HCT116 (cell line): ENCODE data around the gene TMPRSS9. TPM values are rescaled to one million over a fixed set of nuclear protein-coding genes. Genes with fewer than 3 reads are reported as not detected.

Experiments used
- ATAC-seq: fragments of 200-7000 bp; cut with Tn5 transposase; 2 replicates; pipeline ENCODE4 v1.9.1; 2020; ENCODE audit warnings: mild to moderate bottlenecking, moderate library complexity
- BruUV-seq: library from RNA; stranded (reverse); fragments of 400-500 nt; replicated peaks from 2 replicates; lab custom pipeline; 2021; lab: Mats Ljungman, UMichigan
- CTCF ChIA-PET: fragments of 300-600 bp; sonication (Branson Sonifier 250); formaldehyde crosslinking; loops from one replicate; lab custom pipeline; 2021; ENCODE audit warnings: antibody characterized with exemption; lab: Charles Lee
- POLR2A ChIA-PET: fragments of 300-600, 350-600 bp; sonication (Branson Sonifier 250); formaldehyde crosslinking; loops from one replicate; lab custom pipeline; 2021; ENCODE audit warnings: antibody characterized with exemption; lab: Charles Lee
- RAD21 ChIA-PET, 2 experiments: fragments of 300-600 bp; sonication (Branson Sonifier 250); formaldehyde crosslinking; loops; one replicate each; lab custom pipeline; 2023; ENCODE audit warnings: low total read pairs in 2 of 2; ENCODE audit not compliant: uncharacterized antibody in 2 of 2, unreplicated experiment in 2 of 2, low non-redundant PET in 1 of 2; lab: Charles Lee
- DNase-seq: peaks from one replicate; pipeline ENCODE4 v3.0.0-alpha.2; 2010; ENCODE audit warnings: low read depth, low spot score
- H2AFZ ChIP-seq: fragments of 200-600 bp; shearing (Covaris generic), sonication (generic); 2 replicates; pipeline ENCODE4 v1.6.1; 2017; ENCODE audit warnings: low read depth, mixed run types, mixed read lengths, antibody characterized with exemption, low read length; ENCODE audit not compliant: poor library complexity, severe bottlenecking
- H3K27ac ChIP-seq: 2 replicates; pipeline ENCODE4 v1.5.1; 2012; ENCODE audit warnings: low read depth, low read length
- H3K27me3 ChIP-seq: fragments of 200-600 bp; sonication (generic); 2 replicates; pipeline ENCODE4 v1.6.1; 2016; ENCODE audit warnings: mixed run types, low read length, mixed read lengths; ENCODE audit not compliant: insufficient read depth
- H3K36me3 ChIP-seq, 2 experiments: fragments of 200-500 bp in 1 of 2; fragments of 200-600 bp in 1 of 2; sonication (Bioruptor generic) in 1 of 2; sonication (generic) in 1 of 2; 2 replicates each; pipeline versions ENCODE4 v1.5.1 to v1.6.1; 2014 to 2016; ENCODE audit warnings: low read length in 2 of 2, inconsistent platforms in 1 of 2, mixed read lengths in 1 of 2, mixed run types in 1 of 2; ENCODE audit not compliant: insufficient read depth in 2 of 2, control insufficient read depth in 1 of 2
- H3K4me1 ChIP-seq, 2 experiments: fragments of 200-600 bp in 1 of 2; sonication (generic) in 1 of 2; 2 replicates each; pipeline versions ENCODE4 v1.5.1 to v1.6.1; 2012 to 2017; ENCODE audit warnings: low read length in 2 of 2, inconsistent platforms in 1 of 2, mild to moderate bottlenecking in 1 of 2, mixed read lengths in 1 of 2, mixed run types in 1 of 2, moderate library complexity in 1 of 2; ENCODE audit not compliant: insufficient read depth in 2 of 2, control insufficient read depth in 1 of 2
- H3K4me2 ChIP-seq: fragments of 200-600 bp; sonication (generic); 2 replicates; pipeline ENCODE4 v1.6.1; 2017; ENCODE audit warnings: mixed run types, low read length, mixed read lengths
- H3K4me3 ChIP-seq, 2 experiments: fragments of 200-600 bp in 1 of 2; sonication (generic) in 1 of 2; replicated peaks in 1 of 2; 2 replicates each; pipeline ENCODE4 v1.5.1; 2011 to 2016; ENCODE audit warnings: low read length in 2 of 2, control low read depth in 1 of 2, low read depth in 1 of 2, mild to moderate bottlenecking in 1 of 2, mixed read lengths in 1 of 2, mixed run types in 1 of 2
- H3K79me2 ChIP-seq: fragments of 200-600 bp; sonication (generic); 2 replicates; pipeline ENCODE4 v1.6.1; 2017; ENCODE audit warnings: mild to moderate bottlenecking, mixed run types, low read length, moderate library complexity, mixed read lengths; ENCODE audit not compliant: insufficient read depth
- H3K9ac ChIP-seq: fragments of 200-600 bp; sonication (generic); 2 replicates; pipeline ENCODE4 v1.6.1; 2016; ENCODE audit warnings: low read length, mixed read lengths
- H3K9me2 ChIP-seq: fragments of 200-600 bp; sonication (generic), shearing (Covaris generic); 2 replicates; pipeline ENCODE4 v1.6.1; 2017; ENCODE audit warnings: mixed run types, mild to moderate bottlenecking, moderate library complexity; ENCODE audit not compliant: insufficient read depth
- H3K9me3 ChIP-seq, 2 experiments: fragments of 200-500 bp in 1 of 2; fragments of 200-600 bp in 1 of 2; sonication (Bioruptor generic) in 1 of 2; sonication (generic) in 1 of 2; 2 replicates each; pipeline ENCODE4 v1.6.1; 2014 to 2017; ENCODE audit warnings: low read length in 2 of 2, mixed read lengths in 2 of 2, inconsistent platforms in 1 of 2, low read depth in 1 of 2, mild to moderate bottlenecking in 1 of 2, mixed run types in 1 of 2, moderate library complexity in 1 of 2; ENCODE audit not compliant: control insufficient read depth in 1 of 2, insufficient read depth in 1 of 2
- H4K20me1 ChIP-seq: fragments of 200-600 bp; sonication (generic), shearing (Covaris generic); 2 replicates; pipeline ENCODE4 v1.6.1; 2017; ENCODE audit warnings: mixed run types, mild to moderate bottlenecking, moderate library complexity; ENCODE audit not compliant: insufficient read depth
- CBX3 ChIP-seq: IDR thresholded peaks from 2 replicates; pipeline ENCODE4 v1.6.1; 2012; ENCODE audit warnings: low read depth
- ELF1 ChIP-seq: IDR thresholded peaks from 2 replicates; pipeline ENCODE4 v1.6.1; 2012; ENCODE audit warnings: low read depth, borderline replicate concordance
- EZH2 ChIP-seq: fragments of 200-600 bp; sonication (generic); IDR thresholded peaks from 2 replicates; pipeline ENCODE4 v1.6.1; 2017; ENCODE audit warnings: antibody characterized with exemption, mixed run types
- EZH2phosphoT487 ChIP-seq: fragments of 200-600 bp; IDR thresholded peaks from 2 replicates; pipeline ENCODE4 v1.6.1; 2018; ENCODE audit warnings: antibody characterized with exemption, borderline replicate concordance
- FOSL1 ChIP-seq: IDR thresholded peaks from 2 replicates; pipeline ENCODE4 v1.6.1; 2012; ENCODE audit warnings: low read depth
- JUND ChIP-seq: IDR thresholded peaks from 2 replicates; pipeline ENCODE4 v1.6.1; 2012
- POLR2A ChIP-seq: IDR thresholded peaks from 2 replicates; pipeline ENCODE4 v1.7.0; 2011; ENCODE audit warnings: borderline replicate concordance; ENCODE audit not compliant: insufficient read depth, insufficient read length; ENCODE audit errors: extremely low read depth
- POLR2AphosphoS5 ChIP-seq: IDR thresholded peaks from 2 replicates; pipeline ENCODE4 v1.6.1; 2011; ENCODE audit warnings: mild to moderate bottlenecking, low read depth, low read length, moderate library complexity
- RAD21 ChIP-seq: IDR thresholded peaks from 2 replicates; pipeline ENCODE4 v1.6.1; 2012; ENCODE audit warnings: low read depth, mild to moderate bottlenecking
- SIN3A ChIP-seq: IDR thresholded peaks from 2 replicates; pipeline ENCODE4 v1.6.1; 2012; ENCODE audit warnings: low read depth
- SP1 ChIP-seq: IDR thresholded peaks from 2 replicates; pipeline ENCODE4 v1.6.1; 2012; ENCODE audit warnings: low read depth
- SRF ChIP-seq: IDR thresholded peaks from 2 replicates; pipeline ENCODE4 v1.6.1; 2012; ENCODE audit warnings: low read depth
- TCF7L2 ChIP-seq: IDR thresholded peaks from 2 replicates; pipeline ENCODE4 v1.7.0; 2011; ENCODE audit warnings: borderline replicate concordance, inconsistent platforms; ENCODE audit not compliant: insufficient read depth, insufficient read length; ENCODE audit errors: extremely low read depth
- ZNF274 ChIP-seq: fragments of 200-500 bp; sonication (Bioruptor generic); IDR thresholded peaks from 2 replicates; pipeline ENCODE4 v1.6.1; 2014; ENCODE audit warnings: mild to moderate bottlenecking, low read depth, low read length, inconsistent platforms
- intact Hi-C: fragments of 100-400 bp; cut with micrococcal nuclease; formaldehyde crosslinking; loops from 2 replicates; pipeline ENCODE4 v1.10.0; 2022
- total RNA-seq: library from RNA; stranded (reverse); gene quantifications from one replicate; pipeline ENCODE4 v1.2.1, GENCODE V29; 2021; ENCODE audit not compliant: unreplicated experiment
- TF ChIP-seq, protein P1 (sequence below): IDR thresholded peaks from 2 replicates; pipeline ENCODE4 v1.6.1; 2011; ENCODE audit warnings: mild to moderate bottlenecking, low read length, moderate library complexity; ENCODE audit not compliant: insufficient replicate concordance; ENCODE audit errors: extremely low read depth
- TF ChIP-seq, protein P2 (sequence below): IDR thresholded peaks from 2 replicates; pipeline ENCODE4 v1.6.1; 2012; ENCODE audit warnings: low read depth
- TF ChIP-seq, protein P3 (sequence below): IDR thresholded peaks from 2 replicates; pipeline ENCODE4 v1.6.1; 2012

The TMPRSS9 gene
- total RNA-seq, 1 experiment from 2014 or later = not detected

DNA sequence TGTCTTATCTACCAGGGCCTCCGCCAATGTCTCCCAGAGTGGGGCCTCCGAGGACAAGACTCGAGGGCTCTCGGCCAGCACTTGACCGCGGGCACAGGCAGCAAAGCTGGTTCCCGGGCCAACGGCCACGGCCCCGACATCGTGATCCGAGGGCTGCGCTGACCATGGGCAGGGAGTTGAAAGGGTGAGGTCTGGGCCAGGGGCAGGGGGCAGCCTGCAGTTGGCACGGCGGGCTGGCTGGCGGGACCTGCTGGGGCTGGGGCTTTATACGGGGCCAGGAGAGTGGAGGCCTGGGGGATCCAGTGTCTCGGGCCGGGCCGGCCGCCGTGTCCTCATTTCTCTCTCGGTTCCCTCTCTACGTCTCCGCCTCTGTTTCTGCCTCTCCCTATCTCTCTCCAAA is 42.3 kb upstream of the TMPRSS9 start:
- Histone ChIP-seq H3K9me2 (no peaks in the 10 kb centered on the region), H3K4me1 (no peaks in the 10 kb centered on the region), H3K79me2 (no peaks in the 10 kb centered on the region), H3K9ac (no peak overlapping the region), H3K9me3 (no peaks in the 10 kb centered on the region; a peak in 1 of 4 replicates), H3K27ac (no peak overlapping the region), H3K36me3 (no peaks in the 10 kb centered on the region), H3K4me2 (no peak overlapping the region), H4K20me1 (no peaks in the 10 kb centered on the region), H2AFZ (no peak overlapping the region), H3K27me3 (no peaks in the 10 kb centered on the region), H3K4me3 (no peak overlapping the region)
- CTCF ChIA-PET = no interaction called here
- no peak for DNase-seq
- BruUV-seq = no TSS peak
- RAD21 ChIA-PET = no interaction called here
- TF ChIP-seq SP1 = no peak
- POLR2A ChIA-PET = no interaction called here
- no peak for ATAC-seq
- intact Hi-C loops = no loop called here

DNA sequence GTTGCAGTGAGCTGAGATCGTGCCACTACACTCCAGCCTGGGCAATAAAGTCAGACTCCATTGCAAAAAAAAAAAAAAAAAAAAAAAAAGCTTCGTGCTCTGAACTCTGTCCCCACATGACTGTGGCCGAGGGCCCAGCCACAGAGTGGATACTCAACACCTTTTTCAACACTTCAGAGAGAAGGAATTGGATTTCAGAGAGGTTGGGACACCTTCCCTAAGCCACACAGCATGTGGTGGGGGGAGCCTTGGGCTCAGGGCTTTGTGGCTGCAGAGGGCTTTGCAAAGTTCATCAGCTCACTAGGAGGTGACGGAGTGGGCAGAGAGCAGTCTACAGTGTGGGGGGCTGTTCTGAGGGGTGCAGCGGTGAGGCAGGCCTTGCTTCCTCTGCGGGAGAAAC is 41.1 kb upstream of the TMPRSS9 start:
- Histone ChIP-seq H3K9ac (no peak overlapping the region), H3K27ac (no peak overlapping the region), H3K27me3 (no peaks in the 10 kb centered on the region), H3K4me2 (no peak overlapping the region), H3K4me1 (no peaks in the 10 kb centered on the region), H3K9me2 (no peaks in the 10 kb centered on the region), H4K20me1 (no peaks in the 10 kb centered on the region), H3K36me3 (no peaks in the 10 kb centered on the region), H3K79me2 (no peaks in the 10 kb centered on the region), H3K4me3 (no peak overlapping the region), H2AFZ (no peak overlapping the region), H3K9me3 (no peaks in the 10 kb centered on the region; a peak in 1 of 4 replicates)
- no TSS peak for BruUV-seq
- POLR2A ChIA-PET = interaction anchor here (0.7 kb wide), 1 partner anchor 30 kb away, joined by 8 read pairs; no protein-coding TSS in a partner anchor
- TF ChIP-seq, protein P1, sequence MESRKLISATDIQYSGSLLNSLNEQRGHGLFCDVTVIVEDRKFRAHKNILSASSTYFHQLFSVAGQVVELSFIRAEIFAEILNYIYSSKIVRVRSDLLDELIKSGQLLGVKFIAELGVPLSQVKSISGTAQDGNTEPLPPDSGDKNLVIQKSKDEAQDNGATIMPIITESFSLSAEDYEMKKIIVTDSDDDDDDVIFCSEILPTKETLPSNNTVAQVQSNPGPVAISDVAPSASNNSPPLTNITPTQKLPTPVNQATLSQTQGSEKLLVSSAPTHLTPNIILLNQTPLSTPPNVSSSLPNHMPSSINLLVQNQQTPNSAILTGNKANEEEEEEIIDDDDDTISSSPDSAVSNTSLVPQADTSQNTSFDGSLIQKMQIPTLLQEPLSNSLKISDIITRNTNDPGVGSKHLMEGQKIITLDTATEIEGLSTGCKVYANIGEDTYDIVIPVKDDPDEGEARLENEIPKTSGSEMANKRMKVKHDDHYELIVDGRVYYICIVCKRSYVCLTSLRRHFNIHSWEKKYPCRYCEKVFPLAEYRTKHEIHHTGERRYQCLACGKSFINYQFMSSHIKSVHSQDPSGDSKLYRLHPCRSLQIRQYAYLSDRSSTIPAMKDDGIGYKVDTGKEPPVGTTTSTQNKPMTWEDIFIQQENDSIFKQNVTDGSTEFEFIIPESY = no peak
- TF ChIP-seq CBX3 (no peak), SRF (no peak), TCF7L2 (no peak), SIN3A (no peak), EZH2 (no peak), EZH2phosphoT487 (no peak), ELF1 (no peak), RAD21 (no peak), JUND (no peak), FOSL1 (no peak), POLR2AphosphoS5 (no peak), POLR2A (no peak), ZNF274 (no peak), SP1 (no peak)
- TF ChIP-seq, protein P2, sequence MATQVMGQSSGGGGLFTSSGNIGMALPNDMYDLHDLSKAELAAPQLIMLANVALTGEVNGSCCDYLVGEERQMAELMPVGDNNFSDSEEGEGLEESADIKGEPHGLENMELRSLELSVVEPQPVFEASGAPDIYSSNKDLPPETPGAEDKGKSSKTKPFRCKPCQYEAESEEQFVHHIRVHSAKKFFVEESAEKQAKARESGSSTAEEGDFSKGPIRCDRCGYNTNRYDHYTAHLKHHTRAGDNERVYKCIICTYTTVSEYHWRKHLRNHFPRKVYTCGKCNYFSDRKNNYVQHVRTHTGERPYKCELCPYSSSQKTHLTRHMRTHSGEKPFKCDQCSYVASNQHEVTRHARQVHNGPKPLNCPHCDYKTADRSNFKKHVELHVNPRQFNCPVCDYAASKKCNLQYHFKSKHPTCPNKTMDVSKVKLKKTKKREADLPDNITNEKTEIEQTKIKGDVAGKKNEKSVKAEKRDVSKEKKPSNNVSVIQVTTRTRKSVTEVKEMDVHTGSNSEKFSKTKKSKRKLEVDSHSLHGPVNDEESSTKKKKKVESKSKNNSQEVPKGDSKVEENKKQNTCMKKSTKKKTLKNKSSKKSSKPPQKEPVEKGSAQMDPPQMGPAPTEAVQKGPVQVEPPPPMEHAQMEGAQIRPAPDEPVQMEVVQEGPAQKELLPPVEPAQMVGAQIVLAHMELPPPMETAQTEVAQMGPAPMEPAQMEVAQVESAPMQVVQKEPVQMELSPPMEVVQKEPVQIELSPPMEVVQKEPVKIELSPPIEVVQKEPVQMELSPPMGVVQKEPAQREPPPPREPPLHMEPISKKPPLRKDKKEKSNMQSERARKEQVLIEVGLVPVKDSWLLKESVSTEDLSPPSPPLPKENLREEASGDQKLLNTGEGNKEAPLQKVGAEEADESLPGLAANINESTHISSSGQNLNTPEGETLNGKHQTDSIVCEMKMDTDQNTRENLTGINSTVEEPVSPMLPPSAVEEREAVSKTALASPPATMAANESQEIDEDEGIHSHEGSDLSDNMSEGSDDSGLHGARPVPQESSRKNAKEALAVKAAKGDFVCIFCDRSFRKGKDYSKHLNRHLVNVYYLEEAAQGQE = no peak
- TF ChIP-seq, protein P3, sequence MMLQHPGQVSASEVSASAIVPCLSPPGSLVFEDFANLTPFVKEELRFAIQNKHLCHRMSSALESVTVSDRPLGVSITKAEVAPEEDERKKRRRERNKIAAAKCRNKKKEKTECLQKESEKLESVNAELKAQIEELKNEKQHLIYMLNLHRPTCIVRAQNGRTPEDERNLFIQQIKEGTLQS = no peak
- intact Hi-C loops = no loop called here
- CTCF ChIA-PET = no interaction called here
- ATAC-seq (no peak), DNase-seq (no peak)
- RAD21 ChIA-PET = no interaction called here
